WERI-Rb-1 (cell line): ENCODE data around the gene NR1D2.

Source experiments
- DNase-seq: peaks from one replicate; pipeline ENCODE4 v3.0.0-alpha.2; 2020
- H3K27ac ChIP-seq: fragments of 250-450 bp; sonication (Bioruptor Pico); 2 replicates; pipeline ENCODE4 v1.5.1; 2020; ENCODE audit warnings: mild to moderate bottlenecking, moderate library complexity
- H3K27me3 ChIP-seq: fragments of 250-450 bp; sonication (Bioruptor Pico); 2 replicates; pipeline ENCODE4 v1.5.1; 2021; ENCODE audit warnings: mild to moderate bottlenecking, low read depth, moderate library complexity; ENCODE audit not compliant: insufficient read depth, severe bottlenecking
- H3K36me3 ChIP-seq: fragments of 250-450 bp; sonication (Bioruptor Pico); 2 replicates; pipeline ENCODE4 v1.5.1; 2020; ENCODE audit warnings: mild to moderate bottlenecking, moderate library complexity
- H3K4me3 ChIP-seq: 2 replicates; pipeline ENCODE4 v1.5.1; 2011; ENCODE audit warnings: low read depth, mild to moderate bottlenecking, control low read depth, low read length
- H3K9me3 ChIP-seq: fragments of 250-450 bp; sonication (Bioruptor Pico); 2 replicates; pipeline ENCODE4 v1.5.1; 2021; ENCODE audit warnings: mild to moderate bottlenecking, moderate library complexity; ENCODE audit not compliant: severe bottlenecking
- CTCF ChIP-seq: IDR thresholded peaks from 2 replicates; pipeline ENCODE4 v1.5.1; 2011; ENCODE audit warnings: low read depth, mild to moderate bottlenecking, control low read depth, inconsistent platforms, low read length

Gene NR1D2

GRCh38 chr3:23987356-23987755, 42.3 kb downstream of the NR1D2 start:
- DNase-seq = no peak
- H3K27ac ChIP-seq = no peak overlapping the region
- no peak overlapping the region for H3K4me3 ChIP-seq
- H3K27me3 ChIP-seq = no peaks in the 10 kb centered on the region
- TF ChIP-seq CTCF = no peak
- H3K9me3 ChIP-seq = no peaks in the 10 kb centered on the region
- H3K36me3 ChIP-seq = no peaks in the 10 kb centered on the region

- Histone ChIP-seq H3K27ac (no peak overlapping the region), H3K36me3 (no peaks in the 10 kb centered on the region), H3K9me3 (no peaks in the 10 kb centered on the region), H3K27me3 (no peaks in the 10 kb centered on the region), H3K4me3 (no peak overlapping the region)
- TF ChIP-seq CTCF = no peak
- DNase-seq = no peak
Observed at GRCh38 chr3:23991306-23991682, 46.2 kb downstream of the NR1D2 start.

- H3K27ac ChIP-seq = no peak overlapping the region
- H3K36me3 ChIP-seq = no peaks in the 10 kb centered on the region
- peak; percentile 29 for DNase-seq
- H3K4me3 ChIP-seq = no peak overlapping the region
- no peak for TF ChIP-seq CTCF
- H3K9me3 ChIP-seq = no peaks in the 10 kb centered on the region
- no peaks in the 10 kb centered on the region for H3K27me3 ChIP-seq
Observed at GRCh38 chr3:23991683-23992628, 46.9 kb downstream of the NR1D2 start.

- H3K36me3 ChIP-seq = no peaks in the 10 kb centered on the region
- H3K4me3 ChIP-seq = no peak overlapping the region
- H3K9me3 ChIP-seq = no peaks in the 10 kb centered on the region
- no peaks in the 10 kb centered on the region for H3K27me3 ChIP-seq
- DNase-seq = no peak
- TF ChIP-seq CTCF = no peak
- no peak overlapping the region for H3K27ac ChIP-seq
Observed at GRCh38 chr3:23993556-23994243, 48.6 kb downstream of the NR1D2 start.

- no peak overlapping the region for H3K27ac ChIP-seq
- H3K4me3 ChIP-seq = no peak overlapping the region
- H3K9me3 ChIP-seq = no peaks in the 10 kb centered on the region
- H3K27me3 ChIP-seq = no peaks in the 10 kb centered on the region
- H3K36me3 ChIP-seq = no peaks in the 10 kb centered on the region
- TF ChIP-seq CTCF = no peak
- no peak for DNase-seq
Observed at GRCh38 chr3:23994244-23994569, 49.1 kb downstream of the NR1D2 start.
